ENCODE results near the gene PELI1. TPM values are rescaled to one million over a fixed set of nuclear protein-coding genes. Genes with fewer than 3 reads are reported as not detected.

Gene PELI1
- total RNA-seq, 4 donors from 2014 or later: 26.2 to 54.7 (median 37.4) TPM

- no peak for DNase-seq
- no peaks in the 10 kb centered on the region for H3K9me3 ChIP-seq
- no peak overlapping the region for H3K27ac ChIP-seq
- no peaks in the 10 kb centered on the region for H3K36me3 ChIP-seq
- no peak overlapping the region for H3K4me3 ChIP-seq
- H3K27me3 ChIP-seq: no peaks in the 10 kb centered on the region
- TF ChIP-seq, protein P1, sequence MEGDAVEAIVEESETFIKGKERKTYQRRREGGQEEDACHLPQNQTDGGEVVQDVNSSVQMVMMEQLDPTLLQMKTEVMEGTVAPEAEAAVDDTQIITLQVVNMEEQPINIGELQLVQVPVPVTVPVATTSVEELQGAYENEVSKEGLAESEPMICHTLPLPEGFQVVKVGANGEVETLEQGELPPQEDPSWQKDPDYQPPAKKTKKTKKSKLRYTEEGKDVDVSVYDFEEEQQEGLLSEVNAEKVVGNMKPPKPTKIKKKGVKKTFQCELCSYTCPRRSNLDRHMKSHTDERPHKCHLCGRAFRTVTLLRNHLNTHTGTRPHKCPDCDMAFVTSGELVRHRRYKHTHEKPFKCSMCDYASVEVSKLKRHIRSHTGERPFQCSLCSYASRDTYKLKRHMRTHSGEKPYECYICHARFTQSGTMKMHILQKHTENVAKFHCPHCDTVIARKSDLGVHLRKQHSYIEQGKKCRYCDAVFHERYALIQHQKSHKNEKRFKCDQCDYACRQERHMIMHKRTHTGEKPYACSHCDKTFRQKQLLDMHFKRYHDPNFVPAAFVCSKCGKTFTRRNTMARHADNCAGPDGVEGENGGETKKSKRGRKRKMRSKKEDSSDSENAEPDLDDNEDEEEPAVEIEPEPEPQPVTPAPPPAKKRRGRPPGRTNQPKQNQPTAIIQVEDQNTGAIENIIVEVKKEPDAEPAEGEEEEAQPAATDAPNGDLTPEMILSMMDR (IDR thresholded peaks at IDR 0.05): no peak
- no peak for TF ChIP-seq POLR2A (IDR thresholded peaks at IDR 0.05)
- intact Hi-C loops (cut with DNase I; ENCODE audit: low total_unique reads): no loop called here
- no peaks in the 10 kb centered on the region for H3K4me1 ChIP-seq
These were observed 50.9 kb downstream of the PELI1 start for GRCh38 chr2:64093341-64093740.

DNA sequence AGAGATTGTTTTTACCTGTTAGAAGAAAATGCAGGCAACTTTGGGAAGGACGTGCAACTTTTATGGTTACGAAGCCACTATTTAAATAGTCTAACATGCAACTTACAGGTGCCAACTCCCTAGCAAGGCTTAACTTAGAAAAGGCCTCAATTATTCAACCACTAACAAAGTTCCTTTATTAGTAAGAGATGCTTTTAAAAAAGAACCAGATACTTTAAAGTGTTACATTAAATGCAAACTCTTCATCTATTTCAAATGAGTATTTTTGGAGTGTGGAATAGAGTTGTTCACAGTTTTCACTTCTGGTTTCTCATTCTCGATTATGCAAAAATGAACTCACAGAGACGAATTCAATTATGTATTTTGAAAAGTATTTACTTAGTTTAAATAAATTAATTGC lies 51.7 kb downstream of the PELI1 start:
- no peak overlapping the region for H3K27ac ChIP-seq
- H3K27me3 ChIP-seq: no peaks in the 10 kb centered on the region
- H3K36me3 ChIP-seq: no peaks in the 10 kb centered on the region
- intact Hi-C loops (cut with DNase I; ENCODE audit: low total_unique reads): no loop called here
- TF ChIP-seq, protein P1 (IDR thresholded peaks at IDR 0.05): no peak
- TF ChIP-seq POLR2A (IDR thresholded peaks at IDR 0.05): no peak
- no peak overlapping the region for H3K4me3 ChIP-seq
- H3K4me1 ChIP-seq: no peaks in the 10 kb centered on the region
- DNase-seq: no peak
- no peaks in the 10 kb centered on the region for H3K9me3 ChIP-seq

DNA sequence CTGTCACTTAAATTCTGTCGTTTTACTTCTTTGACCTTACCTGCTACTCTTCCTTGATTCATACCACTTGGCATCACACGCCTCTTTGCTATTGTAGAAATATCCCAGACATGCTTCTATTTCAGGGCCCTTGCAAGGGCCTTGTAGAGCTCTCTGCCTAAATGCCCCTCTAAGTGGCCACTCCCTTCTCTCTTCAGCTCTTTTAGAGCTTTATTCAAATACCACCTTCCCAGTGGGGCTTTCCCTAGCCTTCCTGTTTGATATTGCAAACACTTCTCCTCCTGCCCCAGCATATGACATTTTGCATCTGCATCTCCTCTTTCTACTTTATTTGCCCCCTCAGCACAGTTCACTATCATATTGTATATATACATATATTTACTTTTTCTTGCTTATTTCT lies 54.0 kb downstream of the PELI1 start:
- DNase-seq: no peak
- Histone ChIP-seq H3K36me3 (no peaks in the 10 kb centered on the region), H3K27ac (no peak overlapping the region), H3K27me3 (no peaks in the 10 kb centered on the region), H3K4me1 (no peaks in the 10 kb centered on the region), H3K9me3 (no peaks in the 10 kb centered on the region), H3K4me3 (no peak overlapping the region)
- TF ChIP-seq, protein P1 (IDR thresholded peaks at IDR 0.05): no peak
- no peak for TF ChIP-seq POLR2A (IDR thresholded peaks at IDR 0.05)
- intact Hi-C loops (cut with DNase I; ENCODE audit: low total_unique reads): no loop called here

DNA sequence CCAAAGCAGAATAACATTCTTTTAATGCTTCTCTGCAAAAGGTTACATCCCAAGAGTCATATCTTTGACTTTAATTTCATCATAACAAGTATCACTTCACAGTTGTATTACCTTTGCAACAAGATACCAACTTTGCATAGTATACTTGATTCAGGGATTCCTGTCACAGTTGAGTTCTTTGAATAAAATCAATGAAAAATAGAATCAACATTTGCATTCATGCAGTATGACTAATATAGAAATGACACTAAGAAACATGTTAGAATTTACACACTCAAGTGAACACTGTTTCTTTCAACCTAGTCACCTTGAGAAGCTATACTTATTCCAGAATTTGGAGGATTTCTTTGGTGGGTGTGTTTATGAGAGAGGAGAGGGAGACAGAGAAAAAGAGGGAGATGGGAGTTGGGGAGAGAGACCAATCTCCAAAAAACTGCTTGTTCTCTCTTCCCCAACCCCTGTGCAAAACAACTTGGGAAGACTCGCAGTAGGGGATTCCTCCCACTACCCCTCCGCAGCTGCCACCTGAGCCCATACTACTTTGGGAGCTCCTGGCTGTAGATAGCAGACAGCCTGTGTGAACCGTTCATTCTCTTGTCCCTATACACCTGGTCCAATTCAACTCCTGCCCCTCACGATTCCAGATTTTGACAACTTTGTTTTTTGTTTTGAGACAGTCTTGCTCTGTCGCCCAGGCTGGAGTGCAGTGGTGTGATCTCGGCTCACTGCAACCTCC lies 57.7 kb downstream of the PELI1 start:
- H3K9me3 ChIP-seq: no peaks in the 10 kb centered on the region

DNA sequence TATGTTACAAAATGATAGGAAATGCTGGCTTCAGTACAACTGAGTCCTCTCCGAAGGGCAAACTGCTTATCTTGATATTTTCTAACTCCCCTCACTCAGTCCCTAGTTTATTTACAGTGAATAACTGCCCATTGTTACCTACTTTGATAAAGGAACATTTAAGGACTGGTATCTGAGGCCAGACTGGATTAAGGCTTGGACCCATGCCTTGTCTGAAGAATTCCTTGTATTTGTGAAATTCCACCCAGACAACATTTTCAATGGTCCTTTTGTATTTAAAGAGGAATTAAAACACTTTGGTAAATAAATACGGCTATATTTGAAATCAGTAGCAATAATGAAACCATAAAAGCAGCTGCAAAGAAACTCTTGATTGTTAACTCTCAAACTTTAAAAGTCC lies 58.3 kb downstream of the PELI1 start:
- no peak for TF ChIP-seq POLR2A (IDR thresholded peaks at IDR 0.05)
- TF ChIP-seq, protein P1 (IDR thresholded peaks at IDR 0.05): no peak
- no peaks in the 10 kb centered on the region for H3K9me3 ChIP-seq
- no peak for DNase-seq
- no peaks in the 10 kb centered on the region for H3K27me3 ChIP-seq
- H3K4me1 ChIP-seq: no peaks in the 10 kb centered on the region
- intact Hi-C loops (cut with DNase I; ENCODE audit: low total_unique reads): no loop called here
- H3K4me3 ChIP-seq: no peak overlapping the region
- no peaks in the 10 kb centered on the region for H3K36me3 ChIP-seq
- no peak overlapping the region for H3K27ac ChIP-seq

More for the DNA sequence above, 57.7 kb downstream of the PELI1 start:
- intact Hi-C loops (cut with DNase I; ENCODE audit: low total_unique reads): no loop called here
- no peak for DNase-seq
- H3K27me3 ChIP-seq: no peaks in the 10 kb centered on the region
- TF ChIP-seq, protein P1 (IDR thresholded peaks at IDR 0.05): no peak
- TF ChIP-seq POLR2A (IDR thresholded peaks at IDR 0.05): no peak
- no peak overlapping the region for H3K27ac ChIP-seq
- no peaks in the 10 kb centered on the region for H3K36me3 ChIP-seq
- H3K4me3 ChIP-seq: no peak overlapping the region
- no peaks in the 10 kb centered on the region for H3K4me1 ChIP-seq

Data from uterus (tissue), 4 donors.